ENCODE results near the gene RPTN.

GRCh38 chr1:152153996-152154395 lies 5.0 kb downstream of the RPTN start:
- TF ChIP-seq CTCF (conservative IDR thresholded peaks at IDR 0.05; ENCODE audit: low read depth, low read length) (no peak), CHD1 (IDR thresholded peaks at IDR 0.05; ENCODE audit: low read depth, low read length) (no peak), USF2 (IDR thresholded peaks at IDR 0.05; ENCODE audit: low read depth, low read length) (no peak), RAD21 (IDR thresholded peaks at IDR 0.05; ENCODE audit: low read length) (no peak), RCOR1 (IDR thresholded peaks at IDR 0.05; ENCODE audit: insufficient replicate concordance, low read length) (no peak), BHLHE40 (IDR thresholded peaks at IDR 0.05; ENCODE audit: low read depth, low read length) (no peak), MAZ (IDR thresholded peaks at IDR 0.05; ENCODE audit: borderline replicate concordance, low read depth, low read length) (no peak), CEBPB (IDR thresholded peaks at IDR 0.05; ENCODE audit: low read depth, low read length) (no peak), POLR2A (IDR thresholded peaks at IDR 0.05; ENCODE audit: low read depth, low read length) (no peak), FOS (IDR thresholded peaks at IDR 0.05; ENCODE audit: low read depth, low read length) (no peak)

Measured in IMR-90 (cell line).